K562 (cell line): Measurements from ENCODE around the gene OR7G3. TPM values are rescaled to one million over a fixed set of nuclear protein-coding genes. Genes with fewer than 3 reads are reported as not detected.

Source experiments
- ATAC-seq: fragments of 200-7000 bp; cut with Tn5 transposase; 3 replicates; pipeline ENCODE4 v1.9.1; 2020; ENCODE audit warnings: moderate library complexity
- BruUV-seq: library from RNA; stranded (reverse); fragments of 400-500 nt; replicated peaks from 2 replicates; lab custom pipeline; 2021; lab: Mats Ljungman, UMichigan
- CTCF ChIA-PET: fragments of 300-600 bp; formaldehyde crosslinking; extraction: SDS; loops from one replicate; lab custom pipeline; 2021; ENCODE audit warnings: low intra/inter-chr PET ratio; lab: Yijun Ruan, JAX
- POLR2A ChIA-PET: fragments of 300-600, 350-650 bp; sonication (Branson Sonifier 250); formaldehyde crosslinking; extraction: SDS; loops from one replicate; lab custom pipeline; 2021; ENCODE audit warnings: antibody characterized with exemption, inconsistent platforms; lab: Yijun Ruan, JAX
- DNase-seq, 4 experiments: peaks; one replicate each; pipeline versions ENCODE4 v3.0.0 to v3.0.0-alpha.2; 2011 to 2018; ENCODE audit warnings: low spot score in 3 of 4, mixed read lengths in 3 of 4; ENCODE audit errors: extremely low read depth in 1 of 4
- FAIRE-seq: peaks from 2 replicates; lab custom pipeline; 2011; peaks lifted over from hg19 to GRCh38; lab: Jason Lieb, UNC
- H2AFZ ChIP-seq: 2 replicates; pipeline ENCODE4 v1.6.0; 2011; ENCODE audit warnings: low read depth, low read length, control low read depth, inconsistent platforms
- H3K27ac ChIP-seq: fragments of 200-600 bp; 3 replicates; pipeline ENCODE4 v1.8.0; 2011; ENCODE audit warnings: low read depth, mild to moderate bottlenecking, control low read depth, inconsistent platforms, low read length, moderate library complexity, mixed read lengths; ENCODE audit errors: extremely low read depth
- H3K27me3 ChIP-seq, 2 experiments: fragments of 300-600 bp in 1 of 2; 2 replicates in 1 of 2; 3 replicates in 1 of 2; pipeline versions ENCODE4 v1.6.0 to v1.8.0; 2011; ENCODE audit warnings: inconsistent platforms in 2 of 2, low read length in 2 of 2, mild to moderate bottlenecking in 1 of 2, mixed read lengths in 1 of 2, moderate library complexity in 1 of 2; ENCODE audit not compliant: control insufficient read depth in 2 of 2, insufficient read depth in 2 of 2
- H3K36me3 ChIP-seq: fragments of 300-600 bp; 3 replicates; pipeline ENCODE4 v1.8.0; 2011; ENCODE audit warnings: mild to moderate bottlenecking, low read length, inconsistent platforms; ENCODE audit not compliant: control insufficient read depth, insufficient read depth
- H3K4me1 ChIP-seq, 2 experiments: fragments of 200-600 bp in 1 of 2; replicated peaks in 1 of 2; 2 replicates in 1 of 2; 3 replicates in 1 of 2; pipeline versions ENCODE4 v1.5.1 to v1.8.0; 2011; ENCODE audit warnings: inconsistent platforms in 2 of 2, low read length in 2 of 2, mild to moderate bottlenecking in 1 of 2, mixed read lengths in 1 of 2, moderate library complexity in 1 of 2; ENCODE audit not compliant: control insufficient read depth in 2 of 2, insufficient read depth in 2 of 2
- H3K4me2 ChIP-seq: 2 replicates; pipeline ENCODE4 v1.6.1; 2011; ENCODE audit warnings: low read length, control low read depth, inconsistent platforms, mixed read lengths; ENCODE audit not compliant: insufficient read depth
- H3K4me3 ChIP-seq: fragments of 200-600 bp; sonication (generic), shearing (Covaris generic); 2 replicates; pipeline ENCODE4 v1.5.1; 2016; ENCODE audit warnings: control low read depth, inconsistent platforms
- H3K79me2 ChIP-seq: fragments of 200-600 bp; 3 replicates; pipeline ENCODE4 v1.8.0; 2011; ENCODE audit warnings: low read length, inconsistent platforms; ENCODE audit not compliant: control insufficient read depth, insufficient read depth
- H3K9ac ChIP-seq, 2 experiments: 2 replicates each; pipeline versions ENCODE4 v1.6.0 to v1.6.1; 2011; ENCODE audit warnings: low read depth in 2 of 2, low read length in 2 of 2, control low read depth in 1 of 2, inconsistent platforms in 1 of 2, mild to moderate bottlenecking in 1 of 2, mixed read lengths in 1 of 2; ENCODE audit not compliant: insufficient read depth in 1 of 2
- H3K9me1 ChIP-seq: one replicate; pipeline ENCODE4 v1.6.0; 2011; ENCODE audit warnings: inconsistent platforms, mild to moderate bottlenecking, low read length, moderate library complexity; ENCODE audit not compliant: control insufficient read depth, insufficient read depth
- H3K9me3 ChIP-seq: replicated peaks from 2 replicates; pipeline ENCODE4 v1.5.1; 2011; ENCODE audit warnings: low read depth, low read length, inconsistent platforms; ENCODE audit not compliant: control insufficient read depth, insufficient read depth
- H4K20me1 ChIP-seq: replicated peaks from 2 replicates; pipeline ENCODE4 v1.6.1; 2011; ENCODE audit warnings: low read length, inconsistent platforms, mixed read lengths; ENCODE audit not compliant: control insufficient read depth, insufficient read depth
- BHLHE40 ChIP-seq: IDR thresholded peaks from 2 replicates; pipeline ENCODE4 v1.6.1; 2011; ENCODE audit warnings: low read length, improper control_type of control experiment
- DDX20 ChIP-seq: fragments of 450-650 bp; IDR thresholded peaks from 2 replicates; pipeline ENCODE4 v1.6.1; 2016; ENCODE audit warnings: missing genetic modification characterization, low read depth, mild to moderate bottlenecking, missing compliant biosample characterization, moderate library complexity
- ELK3 ChIP-seq: fragments of 450-650 bp; formaldehyde crosslinking; IDR thresholded peaks from 2 replicates; pipeline ENCODE4 v1.4.0; 2020; ENCODE audit warnings: mild to moderate bottlenecking
- EZH2 ChIP-seq: IDR thresholded peaks from 2 replicates; pipeline ENCODE4 v1.6.1; 2012; ENCODE audit warnings: low read depth, mild to moderate bottlenecking, inconsistent platforms, low read length, borderline replicate concordance
- FUS ChIP-seq: fragments of 200-400 bp; formaldehyde crosslinking; optimal IDR thresholded peaks from 2 replicates; pipeline ENCODE3; 2017; ENCODE audit warnings: low read depth, low read length
- KHSRP ChIP-seq: fragments of 450-650 bp; IDR thresholded peaks from 2 replicates; pipeline ENCODE4 v1.6.1; 2017
- MYNN ChIP-seq, 2 experiments: sonication (generic); formaldehyde crosslinking in 1 of 2; IDR thresholded peaks; 2 replicates each; pipeline versions ENCODE4 v1.5.0 to v1.6.1; 2016 to 2020; ENCODE audit warnings: antibody characterized with exemption in 1 of 2, missing genetic modification reagents in 1 of 2
- SNAPC5 ChIP-seq: fragments of 250-450 bp; sonication (Bioruptor Pico); IDR thresholded peaks from 2 replicates; pipeline ENCODE4 v1.8.0; 2021; ENCODE audit warnings: moderate library complexity, mild to moderate bottlenecking, inconsistent platforms
- SPI1 ChIP-seq: IDR thresholded peaks from 2 replicates; pipeline ENCODE4 v1.6.1; 2011; ENCODE audit warnings: low read depth, low read length, control low read depth, borderline replicate concordance
- ZNF274 ChIP-seq: IDR thresholded peaks from 2 replicates; pipeline ENCODE4 v1.6.1; 2011; ENCODE audit warnings: low read depth, mild to moderate bottlenecking, low read length, moderate library complexity, borderline replicate concordance
- ZNF384 ChIP-seq: IDR thresholded peaks from 2 replicates; pipeline ENCODE4 v1.6.1; 2012; ENCODE audit warnings: low read depth, low read length, improper control_type of control experiment
- WGBS: fragments of 100-300 bp; shearing (Covaris generic); methylation state at CpG from one replicate; pipeline ENCODE4 v1.1.6; 2016; ENCODE audit warnings: low coverage, mixed read lengths; ENCODE audit not compliant: insufficient coverage; ENCODE audit errors: missing lambda C conversion rate; 5-methylcytosine and 5-hydroxymethylcytosine counted together
- in situ Hi-C: fragments of 300-500 bp; cut with MboI; formaldehyde crosslinking; loops from 4 replicates; pipeline ENCODE4 v1.15.0; 2018; ENCODE audit warnings: inconsistent platforms, mixed read lengths
- intact Hi-C: fragments of 100-400 bp; cut with micrococcal nuclease; formaldehyde crosslinking; loops from 2 replicates; pipeline ENCODE4 v1.14.2; 2022
- polyA plus RNA-seq, 8 experiments: library from polyadenylated mRNA; depleted of rRNA in 4 of 8; stranded (reverse) in 5 of 8; unstranded in 3 of 8; fragments of >200 nt; fragmentation: Nextera tagmentation in 2 of 8; fragmentation: Illumina TruSeq in 1 of 8; extraction: Ambion mirVana in 2 of 8; extraction: Trizol in 1 of 8; gene quantifications; 2 replicates each; pipeline versions ENCODE4 v1.2.1 to v1.2.3, GENCODE V29; 2011 to 2014; ENCODE audit warnings: inconsistent platforms in 1 of 8, missing spikeins in 1 of 8
- total RNA-seq, 7 experiments: library from RNA; depleted of rRNA in 6 of 7; stranded (reverse); fragments of >200 nt in 6 of 7; fragmentation: Illumina TruSeq in 2 of 7; extraction: Trizol in 2 of 7; gene quantifications; 2 replicates each; pipeline versions ENCODE4 v1.2.1 to v1.2.3, GENCODE V29; 2011 to 2021; ENCODE audit warnings: low replicate concordance in 1 of 7

The OR7G3 gene
- total and polyA plus RNA-seq, 9 of the 15 experiments (the other 6 are each of a cell fraction or from before 2014, with no cell fraction given) = not detected

GRCh38 chr19:9165261-9165660 lies 38.5 kb upstream of the OR7G3 start:
- no peak for ATAC-seq

GRCh38 chr19:9161427-9161826 lies 34.7 kb upstream of the OR7G3 start:
- intact Hi-C loops = no loop called here
- TF ChIP-seq FUS (no peak), ELK3 (CRISPR knock-in tag) (no peak), DDX20 (tag) (no peak), ZNF274 (0 out of 2 replicates have a peak, but pooled peaks have one; percentile 48), KHSRP (no peak), ZNF384 (no peak)
- Histone ChIP-seq H3K27ac (no peak overlapping the region), H3K9me1 (no peaks in the 10 kb centered on the region), H3K27me3 (no peaks in the 10 kb centered on the region), H3K36me3 (peaks cover 71% of the 10 kb centered on the region), H3K4me2 (no peak overlapping the region), H3K9me3 (peaks cover 25% of the 10 kb centered on the region), H2AFZ (no peak overlapping the region), H3K79me2 (peaks cover 3% of the 10 kb centered on the region; the same call in 1 of the 3 replicates), H4K20me1 (no peaks in the 10 kb centered on the region), H3K4me3 (no peak overlapping the region), H3K4me1 (no peaks in the 10 kb centered on the region), H3K9ac (no peak overlapping the region)
- FAIRE-seq (no peak), DNase-seq (no peak), ATAC-seq (no peak)
- 96% methylated on average over 9 of the region's 12 CpGs for WGBS
- no TSS peak for BruUV-seq
- CTCF ChIA-PET = no interaction called here
- in situ Hi-C loops = no loop called here
- POLR2A ChIA-PET = no interaction called here

More at GRCh38 chr19:9165261-9165660, 38.5 kb upstream of the OR7G3 start:
- Histone ChIP-seq H3K27me3 (no peaks in the 10 kb centered on the region), H3K36me3 (peaks cover 32% of the 10 kb centered on the region), H3K4me1 (no peaks in the 10 kb centered on the region), H3K79me2 (no peaks in the 10 kb centered on the region), H3K4me3 (no peak overlapping the region), H3K9me1 (no peaks in the 10 kb centered on the region), H3K4me2 (no peak overlapping the region), H2AFZ (no peak overlapping the region), H4K20me1 (no peaks in the 10 kb centered on the region), H3K9ac (no peak overlapping the region), H3K27ac (no peak overlapping the region), H3K9me3 (peaks cover 11% of the 10 kb centered on the region)
- intact Hi-C loops (no loop called here), in situ Hi-C loops (no loop called here)
- DNase-seq (no peak), FAIRE-seq (no peak)
- WGBS = 78% methylated on average over 1 of the region's 3 CpGs
- POLR2A ChIA-PET = no interaction called here
- CTCF ChIA-PET = no interaction called here
- no TSS peak for BruUV-seq
- TF ChIP-seq MYNN (IDR thresholded peaks at IDR 0.05) (no peak), MYNN (CRISPR knock-in tag; IDR thresholded peaks at IDR 0.05) (no peak), SNAPC5 (CRISPR knock-in tag) (no peak), BHLHE40 (no peak), SPI1 (no peak), EZH2 (no peak)
